RWPE2 (cell line): ENCODE results near the gene OPN1LW.

Experiments
- ATAC-seq: fragments of 200-7000 bp; cut with Tn5 transposase; 3 replicates; pipeline ENCODE4 v1.9.1; 2021; ENCODE audit warnings: low read depth
- DNase-seq: peaks from one replicate; pipeline ENCODE4 v3.0.0-alpha.2; 2020; ENCODE audit warnings: low spot score
- H3K27ac ChIP-seq: fragments of 450-650 bp; 2 replicates; pipeline ENCODE4 v1.5.1; 2017; ENCODE audit warnings: mild to moderate bottlenecking; ENCODE audit not compliant: poor library complexity, severe bottlenecking
- H3K27me3 ChIP-seq: fragments of 250-450 bp; sonication (Bioruptor Pico); 2 replicates; pipeline ENCODE4 v1.5.1; 2021; ENCODE audit warnings: mild to moderate bottlenecking, moderate library complexity; ENCODE audit not compliant: insufficient read depth, poor library complexity, severe bottlenecking
- H3K36me3 ChIP-seq: fragments of 250-450 bp; sonication (Bioruptor Pico); 2 replicates; pipeline ENCODE4 v1.5.1; 2020; ENCODE audit warnings: low read depth, mild to moderate bottlenecking, moderate library complexity
- H3K4me1 ChIP-seq: fragments of 250-450 bp; sonication (Bioruptor Pico); 2 replicates; pipeline ENCODE4 v1.5.1; 2021; ENCODE audit warnings: mild to moderate bottlenecking, moderate library complexity; ENCODE audit not compliant: insufficient read depth, poor library complexity, severe bottlenecking
- H3K4me3 ChIP-seq: fragments of 250-450 bp; sonication (Bioruptor Pico); 2 replicates; pipeline ENCODE4 v1.5.1; 2021; ENCODE audit warnings: mild to moderate bottlenecking, moderate library complexity; ENCODE audit not compliant: severe bottlenecking
- H3K9me3 ChIP-seq: fragments of 250-450 bp; sonication (Bioruptor Pico); 2 replicates; pipeline ENCODE4 v1.5.1; 2021; ENCODE audit warnings: mild to moderate bottlenecking, moderate library complexity; ENCODE audit not compliant: severe bottlenecking
- TF ChIP-seq, protein P1 (sequence below): fragments of 450-650 bp; IDR thresholded peaks from one replicate; pipeline ENCODE4 v1.5.1; 2017; ENCODE audit warnings: mild to moderate bottlenecking, moderate library complexity; ENCODE audit not compliant: poor library complexity, severe bottlenecking

OPN1LW gene

DNA sequence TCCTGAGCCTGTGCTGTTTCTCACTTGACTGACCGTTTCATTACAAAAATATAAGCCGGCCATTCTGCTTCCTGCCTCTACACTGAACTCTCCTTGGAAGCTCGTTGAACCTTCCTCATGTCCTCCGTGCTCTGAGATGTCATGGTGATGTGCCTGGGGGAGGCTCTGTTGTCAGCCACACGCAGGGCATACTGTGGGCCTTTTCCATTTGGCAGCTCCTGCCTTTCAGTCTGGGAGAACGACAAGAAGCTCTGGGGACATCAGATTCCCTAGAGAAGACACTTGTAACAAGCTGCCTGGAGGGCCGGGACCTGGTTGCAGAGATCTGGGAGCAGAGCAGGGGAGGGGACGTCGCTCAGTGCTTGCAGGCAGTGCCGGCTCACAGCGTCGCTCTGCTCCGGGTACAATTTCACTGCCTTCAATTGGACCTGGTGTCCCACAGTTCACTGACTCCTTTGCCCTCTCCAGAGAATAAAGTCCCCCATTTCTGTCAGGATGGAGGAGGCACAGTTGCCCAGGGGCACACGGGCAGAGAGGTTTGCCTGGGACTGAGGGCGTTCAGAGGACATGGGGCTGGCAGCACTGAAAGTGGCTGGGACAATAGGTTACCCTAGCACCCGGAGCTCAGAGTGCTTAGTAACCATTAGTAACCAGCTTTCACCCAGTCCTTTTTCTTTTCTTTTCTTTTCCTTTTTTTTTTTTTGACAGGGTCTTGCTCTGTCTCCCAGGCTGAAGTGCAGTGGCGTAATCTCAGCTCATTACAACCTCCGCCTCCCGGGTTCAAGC lies 27.4 kb upstream of the OPN1LW start:
- Histone ChIP-seq H3K9me3 (no peaks in the 10 kb centered on the region), H3K27me3 (no peaks in the 10 kb centered on the region)
- ATAC-seq, result no peak

DNA sequence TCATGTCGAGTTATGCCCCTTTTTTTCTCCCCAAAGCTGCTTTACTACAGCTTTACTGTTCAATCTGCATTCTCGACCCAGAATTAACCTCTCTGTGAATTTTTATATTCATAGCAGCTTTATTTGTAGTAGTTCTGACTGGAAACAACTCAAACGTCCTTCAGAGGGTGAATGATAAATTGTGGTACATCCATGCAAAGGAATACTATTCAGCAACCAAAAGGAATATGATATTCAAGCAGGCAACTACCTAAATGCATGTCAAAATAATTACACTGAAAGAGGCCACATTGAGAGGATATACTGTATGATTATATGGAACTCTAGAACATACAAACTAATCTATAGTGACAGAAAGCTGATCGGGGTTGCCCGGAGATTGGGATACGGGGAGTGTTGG lies 26.5 kb upstream of the OPN1LW start:
- Histone ChIP-seq H3K27ac (no peak overlapping the region), H3K36me3 (no peaks in the 10 kb centered on the region), H3K4me1 (no peaks in the 10 kb centered on the region), H3K27me3 (no peaks in the 10 kb centered on the region), H3K9me3 (no peaks in the 10 kb centered on the region), H3K4me3 (no peak overlapping the region)
- ATAC-seq (no peak), DNase-seq (no peak)
- TF ChIP-seq, protein P1, sequence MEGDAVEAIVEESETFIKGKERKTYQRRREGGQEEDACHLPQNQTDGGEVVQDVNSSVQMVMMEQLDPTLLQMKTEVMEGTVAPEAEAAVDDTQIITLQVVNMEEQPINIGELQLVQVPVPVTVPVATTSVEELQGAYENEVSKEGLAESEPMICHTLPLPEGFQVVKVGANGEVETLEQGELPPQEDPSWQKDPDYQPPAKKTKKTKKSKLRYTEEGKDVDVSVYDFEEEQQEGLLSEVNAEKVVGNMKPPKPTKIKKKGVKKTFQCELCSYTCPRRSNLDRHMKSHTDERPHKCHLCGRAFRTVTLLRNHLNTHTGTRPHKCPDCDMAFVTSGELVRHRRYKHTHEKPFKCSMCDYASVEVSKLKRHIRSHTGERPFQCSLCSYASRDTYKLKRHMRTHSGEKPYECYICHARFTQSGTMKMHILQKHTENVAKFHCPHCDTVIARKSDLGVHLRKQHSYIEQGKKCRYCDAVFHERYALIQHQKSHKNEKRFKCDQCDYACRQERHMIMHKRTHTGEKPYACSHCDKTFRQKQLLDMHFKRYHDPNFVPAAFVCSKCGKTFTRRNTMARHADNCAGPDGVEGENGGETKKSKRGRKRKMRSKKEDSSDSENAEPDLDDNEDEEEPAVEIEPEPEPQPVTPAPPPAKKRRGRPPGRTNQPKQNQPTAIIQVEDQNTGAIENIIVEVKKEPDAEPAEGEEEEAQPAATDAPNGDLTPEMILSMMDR, result no peak

More for the DNA sequence above, 27.4 kb upstream of the OPN1LW start:
- Histone ChIP-seq H3K4me1 (no peaks in the 10 kb centered on the region), H3K36me3 (no peaks in the 10 kb centered on the region), H3K27ac (no peak overlapping the region), H3K4me3 (no peak overlapping the region)
- TF ChIP-seq, protein P1, result no peak
- no peak for DNase-seq

DNA sequence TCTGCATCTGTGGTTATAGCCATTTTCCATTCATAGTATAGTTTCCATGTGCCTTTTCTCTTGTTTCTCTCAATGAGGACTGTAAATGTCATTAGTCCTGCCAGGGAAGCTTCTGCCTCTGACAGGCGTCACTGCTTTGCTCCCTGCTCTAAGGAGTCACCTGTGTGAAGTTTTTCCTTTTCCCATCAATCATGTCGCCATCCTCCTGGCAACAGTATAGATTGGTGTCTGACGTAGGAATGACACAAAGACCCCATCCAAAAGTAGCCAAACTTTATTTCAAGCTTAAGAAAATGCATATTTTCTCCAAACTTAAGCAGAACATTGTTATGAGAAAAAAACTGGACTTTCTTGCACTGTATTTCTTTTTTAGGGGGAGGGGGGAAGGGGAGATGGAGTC lies 23.5 kb upstream of the OPN1LW start:
- no peaks in the 10 kb centered on the region for H3K4me1 ChIP-seq

DNA sequence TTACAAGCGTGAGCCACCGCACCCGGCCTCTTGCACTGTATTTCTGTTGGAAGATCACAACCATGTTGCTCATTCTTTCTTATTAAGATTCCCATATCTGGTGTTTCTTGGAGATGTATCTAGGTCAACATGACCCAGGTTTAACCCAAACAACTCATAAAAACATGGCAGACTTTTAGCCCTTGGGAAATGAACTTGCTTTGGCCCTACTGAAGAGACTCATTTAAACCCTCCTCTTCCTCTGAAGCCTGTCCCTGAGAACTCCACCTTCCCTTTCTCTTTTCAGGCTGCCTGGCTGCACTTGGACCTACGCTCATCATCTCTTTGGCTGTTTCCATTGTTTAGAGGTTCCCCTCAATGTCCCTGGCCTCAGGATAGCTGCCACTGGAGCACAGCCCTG lies 22.8 kb upstream of the OPN1LW start:
- H3K9me3 ChIP-seq, result no peaks in the 10 kb centered on the region
- no peaks in the 10 kb centered on the region for H3K4me1 ChIP-seq
- no peaks in the 10 kb centered on the region for H3K27me3 ChIP-seq
- DNase-seq (no peak), ATAC-seq (no peak)
- no peaks in the 10 kb centered on the region for H3K36me3 ChIP-seq
- no peak overlapping the region for H3K27ac ChIP-seq
- TF ChIP-seq, protein P1, result no peak
- H3K4me3 ChIP-seq, result no peak overlapping the region

More for the DNA sequence above, 23.5 kb upstream of the OPN1LW start:
- Histone ChIP-seq H3K27ac (no peak overlapping the region), H3K27me3 (no peaks in the 10 kb centered on the region), H3K4me3 (no peak overlapping the region), H3K9me3 (no peaks in the 10 kb centered on the region), H3K36me3 (no peaks in the 10 kb centered on the region)
- TF ChIP-seq, protein P1, result no peak
- DNase-seq (no peak), ATAC-seq (no peak)

DNA sequence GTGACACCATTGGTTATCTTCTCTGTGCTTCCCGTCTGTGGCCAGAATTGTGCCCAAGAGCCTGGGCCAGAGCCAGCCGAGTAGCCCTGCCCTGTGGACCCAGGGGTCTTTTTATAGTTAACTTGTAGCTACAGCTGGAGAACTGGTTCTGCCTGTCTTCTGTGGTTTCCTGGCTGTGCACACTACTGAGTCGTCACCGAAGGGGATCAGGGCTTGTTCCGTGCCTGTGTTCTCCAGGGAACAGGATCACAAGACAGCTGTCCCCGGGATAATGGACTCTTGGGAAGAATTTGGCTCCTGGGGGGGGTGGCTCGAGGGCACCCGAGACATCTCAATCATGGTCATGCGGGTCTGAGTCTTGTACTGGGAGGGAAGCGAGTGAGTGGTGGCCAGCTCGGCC lies 22.1 kb upstream of the OPN1LW start:
- no peaks in the 10 kb centered on the region for H3K4me1 ChIP-seq

More for the DNA sequence above, 22.1 kb upstream of the OPN1LW start:
- Histone ChIP-seq H3K9me3 (no peaks in the 10 kb centered on the region), H3K27ac (no peak overlapping the region), H3K27me3 (no peaks in the 10 kb centered on the region), H3K36me3 (no peaks in the 10 kb centered on the region), H3K4me3 (no peak overlapping the region)
- ATAC-seq, result no peak
- DNase-seq, result no peak
- TF ChIP-seq, protein P1, result no peak
